ENCODE measurements around the gene TPD52L3.

TPD52L3 gene

DNA sequence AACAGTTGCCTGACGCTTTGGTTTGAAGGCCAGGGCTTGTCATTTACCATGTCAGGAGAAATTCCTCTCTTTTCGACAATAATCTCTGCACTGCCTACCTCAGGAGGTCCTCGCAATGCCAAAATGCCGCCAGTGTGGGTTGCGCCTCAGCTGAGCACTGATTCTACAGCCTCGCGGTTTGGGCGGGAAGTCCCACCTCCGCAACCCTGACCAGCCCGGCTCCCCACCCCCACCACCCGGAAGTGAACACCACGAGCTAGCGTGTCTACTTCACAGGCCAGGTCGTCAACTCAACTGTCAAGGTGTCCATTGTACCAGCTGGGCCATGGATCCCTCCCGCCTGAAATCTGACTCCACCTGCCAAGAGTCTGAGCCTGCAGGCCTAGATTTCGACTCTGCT, at the start of gene TPD52L3:
TSS of gene TPD52L3 (plus strand) at position 273 of the 400 bp plus-strand sequence. CDS start 221 bp downstream, outside the sequence.
- no peak within 1 kb of the TSS for H3K4me3 ChIP-seq (ENCODE audit: low read depth, low read length)
- TF ChIP-seq, protein P1, sequence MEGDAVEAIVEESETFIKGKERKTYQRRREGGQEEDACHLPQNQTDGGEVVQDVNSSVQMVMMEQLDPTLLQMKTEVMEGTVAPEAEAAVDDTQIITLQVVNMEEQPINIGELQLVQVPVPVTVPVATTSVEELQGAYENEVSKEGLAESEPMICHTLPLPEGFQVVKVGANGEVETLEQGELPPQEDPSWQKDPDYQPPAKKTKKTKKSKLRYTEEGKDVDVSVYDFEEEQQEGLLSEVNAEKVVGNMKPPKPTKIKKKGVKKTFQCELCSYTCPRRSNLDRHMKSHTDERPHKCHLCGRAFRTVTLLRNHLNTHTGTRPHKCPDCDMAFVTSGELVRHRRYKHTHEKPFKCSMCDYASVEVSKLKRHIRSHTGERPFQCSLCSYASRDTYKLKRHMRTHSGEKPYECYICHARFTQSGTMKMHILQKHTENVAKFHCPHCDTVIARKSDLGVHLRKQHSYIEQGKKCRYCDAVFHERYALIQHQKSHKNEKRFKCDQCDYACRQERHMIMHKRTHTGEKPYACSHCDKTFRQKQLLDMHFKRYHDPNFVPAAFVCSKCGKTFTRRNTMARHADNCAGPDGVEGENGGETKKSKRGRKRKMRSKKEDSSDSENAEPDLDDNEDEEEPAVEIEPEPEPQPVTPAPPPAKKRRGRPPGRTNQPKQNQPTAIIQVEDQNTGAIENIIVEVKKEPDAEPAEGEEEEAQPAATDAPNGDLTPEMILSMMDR (conservative IDR thresholded peaks at IDR 0.05; ENCODE audit: low read depth, low read length): no peak
- DNase-seq (ENCODE audit: low read depth): no peak

DNA sequence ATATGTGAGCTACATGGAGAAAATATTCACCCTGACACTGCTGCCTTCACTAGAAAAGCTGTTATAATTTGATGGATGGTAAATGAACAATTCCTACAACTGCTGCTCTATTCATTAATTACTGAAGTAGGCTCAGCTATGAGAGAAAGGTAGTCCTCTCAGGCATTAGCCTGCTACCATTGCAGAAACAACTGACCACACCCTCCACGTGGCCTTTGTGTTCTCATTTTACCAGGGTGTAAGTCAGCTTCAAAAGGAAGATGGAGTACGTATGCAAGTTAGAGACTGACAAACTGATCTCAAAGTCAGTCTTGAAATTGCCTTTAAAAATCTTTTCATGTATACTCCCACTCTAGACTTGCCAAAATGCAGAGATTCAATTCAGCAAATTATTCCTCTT, 26.3 kb upstream of the TPD52L3 start:
- H3K4me3 ChIP-seq (ENCODE audit: low read depth, low read length): no peak overlapping the region
- TF ChIP-seq, protein P1 (conservative IDR thresholded peaks at IDR 0.05; ENCODE audit: low read depth, low read length): no peak
- DNase-seq (ENCODE audit: low read depth): no peak

DNA sequence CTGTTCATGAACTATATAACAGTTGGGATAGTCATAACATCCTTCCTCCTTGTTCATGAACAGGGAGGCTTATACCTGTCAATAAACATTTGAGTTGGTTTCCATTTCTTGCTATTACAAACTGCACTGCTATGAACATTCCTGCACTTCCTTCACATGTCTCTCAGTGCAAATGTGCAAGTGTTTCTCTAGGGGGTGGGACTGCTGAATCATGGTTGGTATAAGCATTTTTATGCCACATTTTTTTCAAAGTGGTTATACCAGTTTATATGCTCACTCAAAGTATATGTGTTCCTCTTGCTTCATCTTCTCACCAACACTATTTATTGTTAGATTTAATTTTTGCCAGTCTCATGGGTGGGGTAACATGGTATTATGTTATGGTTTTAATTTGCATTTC, 25.8 kb upstream of the TPD52L3 start:
- H3K4me3 ChIP-seq (ENCODE audit: low read depth, low read length): no peak overlapping the region
- peak; percentile 57 for DNase-seq (ENCODE audit: low read depth)
- TF ChIP-seq, protein P1 (conservative IDR thresholded peaks at IDR 0.05; ENCODE audit: low read depth, low read length): no peak

DNA sequence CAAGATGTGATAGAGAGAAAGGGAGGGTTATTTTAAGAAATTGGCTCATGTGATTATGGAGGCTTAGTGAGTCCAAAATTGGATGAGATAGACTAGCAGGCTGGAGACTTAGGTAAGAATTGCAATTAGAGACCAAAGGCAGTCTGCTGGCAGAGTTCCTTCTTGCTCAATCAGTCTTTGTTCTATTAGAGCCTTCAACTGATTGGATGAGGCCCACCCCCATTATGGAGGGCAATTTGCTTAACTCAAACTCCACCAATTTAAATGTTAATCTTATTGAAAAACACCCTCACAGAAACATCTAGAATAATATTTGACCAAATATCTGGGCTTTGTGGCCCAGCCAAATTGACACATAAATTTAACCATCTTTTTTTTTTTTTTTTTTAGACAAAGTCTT, 23.9 kb upstream of the TPD52L3 start:
- TF ChIP-seq, protein P1 (conservative IDR thresholded peaks at IDR 0.05; ENCODE audit: low read depth, low read length): no peak
- no peak for DNase-seq (ENCODE audit: low read depth)
- H3K4me3 ChIP-seq (ENCODE audit: low read depth, low read length): no peak overlapping the region

DNA sequence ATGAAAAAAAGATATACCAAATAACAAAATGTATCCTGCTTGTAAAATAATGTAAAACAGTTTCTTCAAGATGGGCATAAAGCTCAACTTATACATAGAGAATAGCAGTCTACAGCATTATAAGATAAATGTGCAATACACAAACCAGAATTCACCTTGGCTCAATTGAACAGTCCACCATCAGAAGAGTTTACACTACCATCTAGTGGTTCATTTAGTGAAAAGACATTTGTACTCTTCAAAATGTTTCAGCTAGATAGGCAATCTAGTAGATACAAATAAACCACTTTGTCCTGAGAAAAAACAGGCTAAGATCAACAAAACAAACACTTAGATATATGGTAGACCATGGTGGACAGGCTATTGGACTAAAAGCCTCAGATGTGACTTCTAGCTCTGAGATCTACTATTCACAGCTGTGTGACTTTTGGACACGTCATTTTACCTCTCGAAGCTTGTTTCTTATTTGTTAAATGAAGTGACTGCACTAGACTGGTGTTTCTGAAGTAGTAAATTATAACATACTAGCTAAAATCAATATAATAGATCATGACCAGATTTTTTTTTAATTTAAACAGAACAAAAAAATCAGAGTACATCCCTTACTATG, 22.1 kb upstream of the TPD52L3 start:
- TF ChIP-seq, protein P1 (conservative IDR thresholded peaks at IDR 0.05; ENCODE audit: low read depth, low read length): peak; percentile 62
- DNase-seq (ENCODE audit: low read depth): peak; percentile 79
- H3K4me3 ChIP-seq (ENCODE audit: low read depth, low read length): no peak overlapping the region

DNA sequence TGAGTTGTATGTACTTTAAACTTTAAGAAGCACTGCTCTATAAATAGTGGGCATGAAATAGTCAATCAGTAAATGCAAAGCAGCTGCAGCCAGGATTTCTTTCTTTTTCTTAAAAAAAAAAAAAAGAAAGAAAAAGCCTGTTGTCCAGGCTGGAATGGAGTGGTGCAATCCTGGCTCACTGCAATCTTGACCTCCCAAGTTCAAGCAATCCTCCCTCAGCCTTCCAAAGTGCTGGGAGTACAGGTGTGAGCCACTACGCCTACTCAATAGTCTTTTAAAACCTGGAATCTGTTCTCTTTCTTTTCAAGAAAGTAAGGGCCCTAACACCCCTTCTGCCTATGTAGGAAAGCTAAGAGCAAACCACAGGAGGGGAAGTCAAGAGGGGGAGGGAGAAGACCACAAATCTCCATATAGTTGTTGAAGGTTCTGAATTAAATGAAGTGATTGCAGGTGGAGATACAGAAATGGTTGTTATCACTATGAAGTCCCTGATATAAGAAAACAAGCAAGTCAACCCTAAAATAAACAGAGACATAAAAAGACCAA, 20.6 kb upstream of the TPD52L3 start:
- H3K4me3 ChIP-seq (ENCODE audit: low read depth, low read length): no peak overlapping the region
- TF ChIP-seq, protein P1 (conservative IDR thresholded peaks at IDR 0.05; ENCODE audit: low read depth, low read length): no peak
- peak; percentile 5 for DNase-seq (ENCODE audit: low read depth)

All from choroid plexus epithelial cell (primary cell).